ENCODE data around the gene MED26.

DNA sequence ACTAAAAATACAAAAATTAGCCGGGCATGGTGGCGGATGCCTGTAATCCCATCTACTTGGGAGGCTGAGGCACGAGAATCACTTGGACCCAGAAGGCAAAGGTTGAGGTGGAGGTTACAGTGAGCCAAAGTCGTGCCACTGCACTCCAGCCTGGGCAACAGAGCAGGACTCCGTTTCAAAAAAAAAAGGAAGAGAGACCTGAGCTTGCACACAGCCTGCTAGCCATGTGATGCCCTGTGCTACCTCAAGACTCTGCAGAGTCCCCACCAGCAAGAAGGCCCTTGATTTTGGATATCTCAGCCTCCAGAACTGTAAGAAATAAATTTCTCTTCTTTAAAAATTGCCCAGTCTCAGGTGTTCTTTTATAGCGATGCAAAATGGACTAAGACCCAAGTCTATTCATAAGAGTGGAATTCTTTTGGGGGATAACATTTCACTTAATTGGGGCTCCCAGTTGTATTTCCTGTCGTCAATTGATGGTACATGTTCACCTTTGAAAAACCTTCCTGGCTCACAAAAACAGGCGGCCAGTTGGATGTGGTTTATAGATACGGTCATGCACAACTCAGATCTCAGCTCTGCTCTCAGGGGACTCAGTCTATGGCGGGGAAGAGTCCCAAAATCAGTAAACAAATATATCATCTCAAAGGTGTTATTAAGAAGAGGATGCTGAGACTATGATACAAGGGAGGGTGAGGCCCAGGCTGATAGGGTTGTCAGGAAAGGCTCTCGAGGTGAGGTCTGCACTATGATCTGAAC is 83.4 kb downstream of the MED26 start:
- TF ChIP-seq POLR2A (IDR thresholded peaks at IDR 0.05): no peak
- no peak for TF ChIP-seq CTCF (IDR thresholded peaks at IDR 0.05)

Data from heart left ventricle (tissue), 13 donors.